Ureter (tissue), 1 donor: ENCODE data around the gene LRRC32. TPM values are rescaled to one million over a fixed set of nuclear protein-coding genes. Genes with fewer than 3 reads are reported as not detected.

Source experiments
- DNase-seq: peaks from one replicate; pipeline ENCODE4 v3.0.0-alpha.2; 2020; ENCODE audit warnings: low spot score
- total RNA-seq: library from RNA; stranded (reverse); gene quantifications from one replicate; pipeline ENCODE4 v1.2.4, GENCODE V29; 2023
- donor health status: DM: yes; HTN: yes; CAD: no.

The LRRC32 gene
- total RNA-seq, 1 donor from 2014 or later: 83.7 TPM

GRCh38 chr11:76700177-76701100 lies 29.9 kb upstream of the LRRC32 start:
- no peak for DNase-seq

- DNase-seq: no peak
Observed at GRCh38 chr11:76699451-76700091, 29.0 kb upstream of the LRRC32 start.

- DNase-seq: no peak
Observed at GRCh38 chr11:76698321-76699043, 27.9 kb upstream of the LRRC32 start.

GRCh38 chr11:76696756-76697155 lies 26.2 kb upstream of the LRRC32 start:
- no peak for DNase-seq

GRCh38 chr11:76695771-76696170 lies 25.2 kb upstream of the LRRC32 start:
- DNase-seq: no peak

- no peak for DNase-seq
Observed at GRCh38 chr11:76695133-76695532, 24.6 kb upstream of the LRRC32 start.

- DNase-seq: no peak
Observed at GRCh38 chr11:76694664-76695063, 24.1 kb upstream of the LRRC32 start.

GRCh38 chr11:76693806-76694205 lies 23.3 kb upstream of the LRRC32 start:
- no peak for DNase-seq

- no peak for DNase-seq
Observed at GRCh38 chr11:76692956-76693355, 22.4 kb upstream of the LRRC32 start.

GRCh38 chr11:76691655-76692054 lies 21.1 kb upstream of the LRRC32 start:
- no peak for DNase-seq

- no peak for DNase-seq
Observed at GRCh38 chr11:76690736-76691135, 20.2 kb upstream of the LRRC32 start.

GRCh38 chr11:76689313-76690260 lies 19.0 kb upstream of the LRRC32 start:
- DNase-seq: no peak

- no peak for DNase-seq
Observed at GRCh38 chr11:76688146-76688545, 17.6 kb upstream of the LRRC32 start.

GRCh38 chr11:76686261-76687079 lies 15.9 kb upstream of the LRRC32 start:
- DNase-seq: no peak

- DNase-seq: no peak
Observed at GRCh38 chr11:76685831-76686230, 15.3 kb upstream of the LRRC32 start.

- DNase-seq: no peak
Observed at GRCh38 chr11:76685237-76685636, 14.7 kb upstream of the LRRC32 start.

GRCh38 chr11:76684516-76684915 lies 14.0 kb upstream of the LRRC32 start:
- DNase-seq: no peak

- DNase-seq: no peak
Observed at GRCh38 chr11:76683161-76684095, 12.9 kb upstream of the LRRC32 start.

- DNase-seq: no peak
Observed at GRCh38 chr11:76682684-76683083, 12.1 kb upstream of the LRRC32 start.
